GOT3 (cell line): ENCODE data around the gene SELENOP.
"Not testable (repeated sequence)": the region's sequence is repeated elsewhere in the genome, so short reads cannot be mapped to it uniquely, and the experiment has no call there.

ENCODE experiments used
- DNase-seq: peaks from one replicate; lab custom pipeline; 2025; ENCODE audit warnings: mixed read lengths; lab: John Stamatoyannopoulos, UW

Gene SELENOP

GRCh38 chr5:42811591-42812446, at the start of gene SELENOP:
TSS of gene SELENOP (minus strand) at chr5:42811892. CDS start at chr5:42808353, 3,539 bp downstream.
- no peak for DNase-seq

- no peak for DNase-seq
These were observed 47.0 kb upstream of the SELENOP start for GRCh38 chr5:42858687-42859086.

GRCh38 chr5:42858031-42858643, 46.4 kb upstream of the SELENOP start:
- no peak for DNase-seq

- no peak for DNase-seq
These were observed 44.1 kb upstream of the SELENOP start for GRCh38 chr5:42855811-42856210.

- DNase-seq = no peak
These were observed 43.7 kb upstream of the SELENOP start for GRCh38 chr5:42855386-42855785.

GRCh38 chr5:42854795-42855194, 43.1 kb upstream of the SELENOP start:
- DNase-seq = no peak

GRCh38 chr5:42852826-42853225, 41.1 kb upstream of the SELENOP start:
- no peak for DNase-seq

- no peak for DNase-seq
These were observed 39.8 kb upstream of the SELENOP start for GRCh38 chr5:42851481-42851880.

GRCh38 chr5:42848545-42848944, 36.9 kb upstream of the SELENOP start:
- no peak for DNase-seq

GRCh38 chr5:42844408-42844807, 32.7 kb upstream of the SELENOP start:
- not testable (repeated sequence) for DNase-seq

GRCh38 chr5:42843675-42844292, 32.1 kb upstream of the SELENOP start:
- no peak for DNase-seq

GRCh38 chr5:42842921-42843641, 31.4 kb upstream of the SELENOP start:
- no peak for DNase-seq

GRCh38 chr5:42840842-42841567, 29.3 kb upstream of the SELENOP start:
- no peak for DNase-seq

- DNase-seq = no peak
These were observed 28.6 kb upstream of the SELENOP start for GRCh38 chr5:42840269-42840668.

GRCh38 chr5:42839196-42839595, 27.5 kb upstream of the SELENOP start:
- no peak for DNase-seq

GRCh38 chr5:42837601-42838000, 25.9 kb upstream of the SELENOP start:
- no peak for DNase-seq

GRCh38 chr5:42836070-42836769, 24.5 kb upstream of the SELENOP start:
- no peak for DNase-seq

GRCh38 chr5:42832060-42832459, 20.4 kb upstream of the SELENOP start:
- DNase-seq = no peak

GRCh38 chr5:42830924-42831323, 19.2 kb upstream of the SELENOP start:
- no peak for DNase-seq

GRCh38 chr5:42828671-42829070, 17.0 kb upstream of the SELENOP start:
- no peak for DNase-seq
